HTR-8/SVneo (cell line): Measurements from ENCODE around the gene COL16A1.
"Not testable (repeated sequence)": the region's sequence is repeated elsewhere in the genome, so short reads cannot be mapped to it uniquely, and the experiment has no call there.

Experiments used
- DNase-seq: peaks from one replicate; pipeline ENCODE4 v3.0.0; 2011; ENCODE audit warnings: low spot score, mixed read lengths; ENCODE audit not compliant: insufficient read length
- FAIRE-seq: peaks from 2 replicates; lab custom pipeline; 2011; peaks lifted over from hg19 to GRCh38; lab: Jason Lieb, UNC

COL16A1 gene

GRCh38 chr1:31707711-31708110, 3.9 kb upstream of the COL16A1 start:
- DNase-seq = no peak
- FAIRE-seq = no peak

- not testable (repeated sequence) for FAIRE-seq, DNase-seq
Measured at GRCh38 chr1:31707059-31707600, 3.3 kb upstream of the COL16A1 start.

GRCh38 chr1:31706384-31707058, 2.7 kb upstream of the COL16A1 start:
- DNase-seq (no peak), FAIRE-seq (no peak)

- no peak for FAIRE-seq
- DNase-seq = no peak
Measured at GRCh38 chr1:31705080-31705866, 1.5 kb upstream of the COL16A1 start.

GRCh38 chr1:31704271-31705079, 658 bp upstream of the COL16A1 start:
- FAIRE-seq (no peak), DNase-seq (no peak)

- FAIRE-seq = no peak
- DNase-seq = no peak
Measured at GRCh38 chr1:31702836-31703404, 897 bp downstream of the COL16A1 start.

GRCh38 chr1:31701091-31701736, 2.6 kb downstream of the COL16A1 start:
- FAIRE-seq = peak; percentile 86
- DNase-seq = peak; percentile 89

- DNase-seq (no peak), FAIRE-seq (no peak)
Measured at GRCh38 chr1:31700468-31701090, 3.2 kb downstream of the COL16A1 start.

- no peak for FAIRE-seq
- no peak for DNase-seq
Measured at GRCh38 chr1:31699341-31699891, 4.4 kb downstream of the COL16A1 start.

- no peak for DNase-seq
- FAIRE-seq = no peak
Measured at GRCh38 chr1:31697369-31697984, 6.3 kb downstream of the COL16A1 start.

GRCh38 chr1:31696242-31696641, 7.6 kb downstream of the COL16A1 start:
- FAIRE-seq = no peak
- DNase-seq = no peak

- no peak for DNase-seq
- no peak for FAIRE-seq
Measured at GRCh38 chr1:31695327-31695726, 8.5 kb downstream of the COL16A1 start.

GRCh38 chr1:31694964-31695313, 8.9 kb downstream of the COL16A1 start:
- FAIRE-seq (no peak), DNase-seq (no peak)

GRCh38 chr1:31694069-31694963, 9.5 kb downstream of the COL16A1 start:
- no peak for FAIRE-seq
- DNase-seq = no peak

GRCh38 chr1:31693231-31693630, 10.6 kb downstream of the COL16A1 start:
- DNase-seq = no peak
- FAIRE-seq = no peak

- FAIRE-seq (no peak), DNase-seq (no peak)
Measured at GRCh38 chr1:31691951-31692350, 11.9 kb downstream of the COL16A1 start.

- no peak for FAIRE-seq
- no peak for DNase-seq
Measured at GRCh38 chr1:31691446-31691845, 12.4 kb downstream of the COL16A1 start.

GRCh38 chr1:31690921-31691320, 12.9 kb downstream of the COL16A1 start:
- FAIRE-seq (no peak), DNase-seq (no peak)
